Chondrocyte (in vitro differentiated cells): Measurements from ENCODE around the gene HAX1. TPM values are rescaled to one million over a fixed set of nuclear protein-coding genes. Genes with fewer than 3 reads are reported as not detected.

Experiments used
- DNase-seq: peaks from one replicate; pipeline ENCODE4 v3.0.0; 2021; ENCODE audit warnings: mixed read lengths, low spot score
- H3K27ac Mint-ChIP-seq: one replicate; pipeline ENCODE4 v1.8.0; 2021; ENCODE audit warnings: mild to moderate bottlenecking, moderate library complexity, mixed read lengths; ENCODE audit not compliant: unreplicated experiment
- H3K27me3 Mint-ChIP-seq: 2 replicates; pipeline ENCODE4 v1.8.0; 2021; ENCODE audit warnings: low read depth, mixed read lengths
- H3K36me3 Mint-ChIP-seq: 2 replicates; pipeline ENCODE4 v1.8.0; 2021; ENCODE audit warnings: low read depth, mixed read lengths
- H3K4me1 Mint-ChIP-seq: 2 replicates; pipeline ENCODE4 v1.8.0; 2021; ENCODE audit warnings: low read depth, mild to moderate bottlenecking, mixed read lengths
- H3K4me3 Mint-ChIP-seq: one replicate; pipeline ENCODE4 v1.8.0; 2021; ENCODE audit warnings: mild to moderate bottlenecking, moderate library complexity, mixed read lengths; ENCODE audit not compliant: unreplicated experiment
- H3K9me3 Mint-ChIP-seq: 2 replicates; pipeline ENCODE4 v1.8.0; 2021; ENCODE audit warnings: low read depth, mixed read lengths
- total RNA-seq: library from RNA; stranded (reverse); gene quantifications from 3 replicates; pipeline ENCODE4 v1.2.1, GENCODE V29; 2021
- TF ChIP-seq, protein P1 (sequence below): fragments of 200-600 bp; sonication (generic); IDR thresholded peaks from 2 replicates; pipeline ENCODE4 v1.5.0; 2021; ENCODE audit warnings: antibody characterized with exemption, mild to moderate bottlenecking, moderate library complexity

HAX1 gene
- total RNA-seq, 1 donor from 2014 or later = 104 TPM

DNA sequence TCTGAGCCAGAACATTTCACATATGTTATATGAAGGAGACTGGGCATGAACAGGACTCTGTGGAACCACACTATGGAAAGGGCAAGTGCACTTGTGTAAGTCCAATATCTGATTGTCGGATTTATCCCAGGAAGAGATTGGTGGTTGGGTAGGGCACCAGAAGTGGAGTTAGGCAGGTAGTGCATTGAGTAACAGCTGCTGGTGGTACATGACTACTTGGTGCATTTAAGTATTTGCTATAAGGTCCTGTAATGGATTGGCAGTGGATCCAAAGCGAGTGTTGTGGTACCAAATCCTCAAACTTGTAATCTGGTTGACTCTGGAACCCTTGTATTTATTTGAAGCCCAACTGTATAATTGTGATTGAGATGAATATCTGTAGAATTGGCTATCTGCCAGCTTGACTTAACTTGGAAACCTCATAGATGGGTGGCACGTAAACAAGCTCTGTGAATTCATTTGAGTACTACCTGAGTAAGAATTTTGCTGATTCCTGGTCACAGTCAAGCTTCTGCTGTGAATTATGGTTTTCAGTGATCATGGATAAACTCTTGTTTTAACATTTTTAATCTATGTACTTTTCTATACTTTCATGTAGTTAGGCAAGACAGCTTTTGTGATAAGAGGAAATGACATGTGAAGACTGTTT lies 30.6 kb upstream of the HAX1 start:
- Mint-ChIP-seq H3K36me3 (peaks cover 50% of the 10 kb centered on the region), H3K27ac (no peak overlapping the region), H3K4me3 (no peak overlapping the region), H3K4me1 (peaks cover 5% of the 10 kb centered on the region), H3K9me3 (no peaks in the 10 kb centered on the region), H3K27me3 (no peaks in the 10 kb centered on the region)
- TF ChIP-seq, protein P1, sequence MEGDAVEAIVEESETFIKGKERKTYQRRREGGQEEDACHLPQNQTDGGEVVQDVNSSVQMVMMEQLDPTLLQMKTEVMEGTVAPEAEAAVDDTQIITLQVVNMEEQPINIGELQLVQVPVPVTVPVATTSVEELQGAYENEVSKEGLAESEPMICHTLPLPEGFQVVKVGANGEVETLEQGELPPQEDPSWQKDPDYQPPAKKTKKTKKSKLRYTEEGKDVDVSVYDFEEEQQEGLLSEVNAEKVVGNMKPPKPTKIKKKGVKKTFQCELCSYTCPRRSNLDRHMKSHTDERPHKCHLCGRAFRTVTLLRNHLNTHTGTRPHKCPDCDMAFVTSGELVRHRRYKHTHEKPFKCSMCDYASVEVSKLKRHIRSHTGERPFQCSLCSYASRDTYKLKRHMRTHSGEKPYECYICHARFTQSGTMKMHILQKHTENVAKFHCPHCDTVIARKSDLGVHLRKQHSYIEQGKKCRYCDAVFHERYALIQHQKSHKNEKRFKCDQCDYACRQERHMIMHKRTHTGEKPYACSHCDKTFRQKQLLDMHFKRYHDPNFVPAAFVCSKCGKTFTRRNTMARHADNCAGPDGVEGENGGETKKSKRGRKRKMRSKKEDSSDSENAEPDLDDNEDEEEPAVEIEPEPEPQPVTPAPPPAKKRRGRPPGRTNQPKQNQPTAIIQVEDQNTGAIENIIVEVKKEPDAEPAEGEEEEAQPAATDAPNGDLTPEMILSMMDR = no peak
- DNase-seq = no peak

DNA sequence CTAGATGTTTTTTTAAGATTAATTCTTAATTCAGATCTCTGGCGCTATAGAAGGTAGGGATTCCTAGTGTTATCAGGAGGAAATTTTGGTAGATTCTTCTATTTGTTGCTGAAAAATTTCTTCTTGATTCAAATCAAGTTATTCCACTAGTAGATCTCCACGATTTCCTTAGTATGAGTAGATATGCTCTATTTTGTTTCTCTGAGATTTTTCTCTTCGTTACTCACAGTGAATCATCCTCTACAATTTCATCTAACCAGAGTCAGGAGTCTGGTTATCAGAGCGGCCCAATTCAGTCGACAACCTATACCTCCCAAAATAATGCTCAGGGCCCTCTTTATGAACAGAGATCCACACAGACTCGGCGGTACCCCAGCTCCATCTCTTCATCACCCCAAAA lies 18.8 kb upstream of the HAX1 start:
- Mint-ChIP-seq H3K4me1 (no peaks in the 10 kb centered on the region), H3K27ac (no peak overlapping the region), H3K9me3 (no peaks in the 10 kb centered on the region), H3K27me3 (no peaks in the 10 kb centered on the region), H3K4me3 (no peak overlapping the region), H3K36me3 (peaks cover 54% of the 10 kb centered on the region)
- DNase-seq = no peak
- TF ChIP-seq, protein P1 = no peak

DNA sequence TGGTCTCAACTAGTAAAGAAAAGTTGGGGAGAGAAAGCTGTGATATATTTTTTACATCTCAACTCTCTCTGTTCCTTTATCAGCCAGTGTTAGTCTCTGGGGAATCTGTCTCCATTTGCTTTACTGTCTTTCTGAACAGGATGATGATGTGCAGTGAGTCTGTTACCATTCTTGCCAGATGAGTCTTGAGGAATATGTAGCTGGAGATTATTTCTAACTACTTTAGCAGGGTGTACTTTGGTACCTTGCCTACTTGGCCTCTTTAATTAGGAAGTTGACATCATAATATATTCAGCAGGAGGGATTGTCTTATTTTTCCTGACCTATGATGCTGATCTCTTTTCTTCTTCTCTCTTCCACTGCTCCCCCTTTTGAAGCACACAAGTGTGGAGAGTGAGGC lies 15.7 kb upstream of the HAX1 start:
- H3K9me3 Mint-ChIP-seq = no peaks in the 10 kb centered on the region
- TF ChIP-seq, protein P1 = no peak
- H3K36me3 Mint-ChIP-seq = peaks cover 60% of the 10 kb centered on the region
- H3K4me3 Mint-ChIP-seq = no peak overlapping the region
- H3K4me1 Mint-ChIP-seq = no peaks in the 10 kb centered on the region
- no peaks in the 10 kb centered on the region for H3K27me3 Mint-ChIP-seq
- H3K27ac Mint-ChIP-seq = no peak overlapping the region
- DNase-seq = no peak

DNA sequence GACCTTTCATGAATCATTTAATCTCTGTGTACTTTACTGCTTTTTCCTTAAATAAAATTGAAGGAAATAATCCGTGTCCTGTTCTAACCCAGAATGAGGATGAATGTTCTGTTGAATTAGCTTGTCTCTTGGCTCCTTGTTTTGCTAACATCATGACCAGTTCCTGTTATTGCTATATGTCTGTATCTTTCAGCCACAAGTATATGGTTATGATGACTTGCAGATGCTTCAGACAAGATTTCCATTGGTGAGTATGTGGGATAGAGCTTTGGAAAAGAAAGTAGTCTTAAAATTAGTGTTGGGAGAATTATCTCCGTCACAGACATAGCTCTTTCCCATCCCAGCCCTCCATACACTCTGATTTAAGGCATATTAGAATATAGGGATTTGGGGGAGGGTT lies 13.6 kb upstream of the HAX1 start:
- TF ChIP-seq, protein P1 = no peak
- H3K27me3 Mint-ChIP-seq = no peaks in the 10 kb centered on the region
- no peak overlapping the region for H3K27ac Mint-ChIP-seq
- DNase-seq = no peak
- peaks cover 70% of the 10 kb centered on the region for H3K36me3 Mint-ChIP-seq
- no peaks in the 10 kb centered on the region for H3K9me3 Mint-ChIP-seq
- no peak overlapping the region for H3K4me3 Mint-ChIP-seq
- no peaks in the 10 kb centered on the region for H3K4me1 Mint-ChIP-seq

DNA sequence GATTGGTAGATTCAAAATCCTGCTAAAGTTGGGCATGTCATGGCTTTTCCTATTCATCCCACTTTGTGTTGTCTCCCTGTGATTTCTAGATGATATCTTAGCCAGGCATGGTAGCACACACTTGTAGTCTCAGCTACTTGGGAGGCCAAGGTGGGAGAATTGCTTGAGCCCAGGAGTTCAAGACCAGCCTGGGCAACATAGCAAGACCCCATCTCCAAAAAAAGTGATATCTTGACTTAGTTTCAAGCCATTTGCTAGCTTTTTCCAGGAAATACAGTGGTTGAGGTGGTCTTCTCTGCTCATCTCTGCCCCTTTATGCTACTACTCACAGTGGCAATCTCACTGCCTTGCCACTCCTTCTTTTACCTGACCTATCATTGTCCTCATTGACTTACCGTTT lies 12.3 kb upstream of the HAX1 start:
- DNase-seq = no peak
- peaks cover 61% of the 10 kb centered on the region for H3K36me3 Mint-ChIP-seq

More for the DNA sequence above, 12.3 kb upstream of the HAX1 start:
- Mint-ChIP-seq H3K9me3 (no peaks in the 10 kb centered on the region), H3K4me3 (no peak overlapping the region), H3K4me1 (no peaks in the 10 kb centered on the region), H3K27me3 (no peaks in the 10 kb centered on the region), H3K27ac (no peak overlapping the region)
- TF ChIP-seq, protein P1 = no peak
